PFSK-1 (cell line): ENCODE measurements around the gene NAXD.

Experiments
- POLR2AphosphoS5 ChIP-seq: IDR thresholded peaks from 2 replicates; pipeline ENCODE4 v1.6.1; 2012; ENCODE audit warnings: low read depth, mild to moderate bottlenecking, control low read depth, low read length, moderate library complexity
- TF ChIP-seq, protein P1 (sequence below), 2 experiments: IDR thresholded peaks; 2 replicates each; pipeline versions ENCODE4 v1.6.1 to v1.8.0; 2011 to 2012; ENCODE audit warnings: low read depth in 2 of 2, low read length in 2 of 2, control low read depth in 1 of 2, inconsistent platforms in 1 of 2, mild to moderate bottlenecking in 1 of 2, moderate library complexity in 1 of 2; ENCODE audit not compliant: insufficient read depth in 1 of 2

DNA sequence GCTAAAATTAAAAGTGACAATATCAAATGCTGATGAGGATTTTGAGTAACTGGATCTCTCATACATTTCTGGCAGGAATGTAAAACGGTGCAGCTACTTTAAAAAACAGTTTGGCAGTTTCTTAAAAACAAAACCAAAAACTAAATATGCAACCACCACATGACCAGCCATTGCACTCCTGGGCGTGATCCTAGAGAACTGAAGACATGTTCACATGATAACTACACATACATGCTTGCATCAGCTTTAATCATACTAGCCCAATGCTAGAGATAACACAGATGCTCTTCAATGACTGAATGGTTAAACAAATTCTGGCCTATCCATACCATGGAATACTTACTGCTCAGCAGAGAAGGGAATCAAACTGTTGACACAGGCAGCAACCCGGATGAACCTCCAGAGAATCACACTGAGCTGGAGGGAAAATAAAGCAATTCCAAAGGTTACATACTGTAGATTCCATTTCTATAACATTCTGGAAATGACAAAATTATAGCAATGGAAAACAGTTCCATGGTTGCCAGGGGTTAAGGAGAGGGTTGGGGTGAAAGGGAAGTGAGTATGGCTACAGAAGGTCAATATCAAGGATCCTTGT is 25.5 kb upstream of the NAXD start:
- TF ChIP-seq, protein P1, sequence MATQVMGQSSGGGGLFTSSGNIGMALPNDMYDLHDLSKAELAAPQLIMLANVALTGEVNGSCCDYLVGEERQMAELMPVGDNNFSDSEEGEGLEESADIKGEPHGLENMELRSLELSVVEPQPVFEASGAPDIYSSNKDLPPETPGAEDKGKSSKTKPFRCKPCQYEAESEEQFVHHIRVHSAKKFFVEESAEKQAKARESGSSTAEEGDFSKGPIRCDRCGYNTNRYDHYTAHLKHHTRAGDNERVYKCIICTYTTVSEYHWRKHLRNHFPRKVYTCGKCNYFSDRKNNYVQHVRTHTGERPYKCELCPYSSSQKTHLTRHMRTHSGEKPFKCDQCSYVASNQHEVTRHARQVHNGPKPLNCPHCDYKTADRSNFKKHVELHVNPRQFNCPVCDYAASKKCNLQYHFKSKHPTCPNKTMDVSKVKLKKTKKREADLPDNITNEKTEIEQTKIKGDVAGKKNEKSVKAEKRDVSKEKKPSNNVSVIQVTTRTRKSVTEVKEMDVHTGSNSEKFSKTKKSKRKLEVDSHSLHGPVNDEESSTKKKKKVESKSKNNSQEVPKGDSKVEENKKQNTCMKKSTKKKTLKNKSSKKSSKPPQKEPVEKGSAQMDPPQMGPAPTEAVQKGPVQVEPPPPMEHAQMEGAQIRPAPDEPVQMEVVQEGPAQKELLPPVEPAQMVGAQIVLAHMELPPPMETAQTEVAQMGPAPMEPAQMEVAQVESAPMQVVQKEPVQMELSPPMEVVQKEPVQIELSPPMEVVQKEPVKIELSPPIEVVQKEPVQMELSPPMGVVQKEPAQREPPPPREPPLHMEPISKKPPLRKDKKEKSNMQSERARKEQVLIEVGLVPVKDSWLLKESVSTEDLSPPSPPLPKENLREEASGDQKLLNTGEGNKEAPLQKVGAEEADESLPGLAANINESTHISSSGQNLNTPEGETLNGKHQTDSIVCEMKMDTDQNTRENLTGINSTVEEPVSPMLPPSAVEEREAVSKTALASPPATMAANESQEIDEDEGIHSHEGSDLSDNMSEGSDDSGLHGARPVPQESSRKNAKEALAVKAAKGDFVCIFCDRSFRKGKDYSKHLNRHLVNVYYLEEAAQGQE (IDR thresholded peaks at IDR 0.05; ENCODE audit: insufficient read depth in 1 of 2, low read depth in 2 of 2, low read length in 2 of 2) = no peak
- TF ChIP-seq POLR2AphosphoS5 = no peak
